ENCODE measurements around the gene DLL4. TPM values are rescaled to one million over a fixed set of nuclear protein-coding genes. Genes with fewer than 3 reads are reported as not detected.

The DLL4 gene
- total RNA-seq, 2 donors from 2014 or later: 0.20 to 0.64 TPM

DNA sequence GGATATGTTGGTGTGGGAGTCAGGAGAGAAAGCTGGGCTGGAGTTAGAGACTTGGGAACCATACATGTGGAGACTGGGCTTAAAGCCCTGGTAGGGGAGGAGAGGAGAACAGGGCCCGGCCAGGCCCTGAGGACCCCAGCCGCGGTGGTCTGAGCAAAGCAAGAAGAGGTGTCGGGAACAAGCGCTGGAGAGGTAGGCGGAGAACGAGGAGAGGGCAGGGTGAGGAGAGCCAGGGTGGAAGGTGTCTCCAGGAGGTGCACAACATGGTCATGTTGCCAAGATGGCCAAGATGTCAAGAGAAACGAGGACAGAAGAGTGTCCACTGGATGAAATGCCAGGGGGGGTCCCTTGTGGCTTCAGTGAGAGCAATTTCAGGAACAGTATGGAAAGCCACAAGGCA lies 29.6 kb downstream of the DLL4 start:
- H3K4me3 Mint-ChIP-seq: no peak overlapping the region
- Histone ChIP-seq H3K9me3 (ENCODE audit: control insufficient read depth, low read length) (no peaks in the 10 kb centered on the region), H3K9ac (ENCODE audit: extremely low read depth, low read length, poor library complexity, severe bottlenecking) (no peak overlapping the region), H3K27me3 (ENCODE audit: control insufficient read depth, insufficient read depth, low read length, poor library complexity, severe bottlenecking) (no peaks in the 10 kb centered on the region), H3K36me3 (ENCODE audit: control insufficient read depth, insufficient read depth, low read length) (no peaks in the 10 kb centered on the region), H3K4me1 (ENCODE audit: control insufficient read depth, insufficient read depth, low read length) (no peaks in the 10 kb centered on the region), H3K27ac (ENCODE audit: low read depth, low read length) (no peak overlapping the region), H3K4me3 (ENCODE audit: low read length) (no peak overlapping the region)
- no peak overlapping the region for H3K27ac Mint-ChIP-seq
- DNase-seq: no peak
- H3K27me3 Mint-ChIP-seq (ENCODE audit: insufficient read depth): peaks cover 22% of the 10 kb centered on the region
- WGBS, 2 experiments (ENCODE audit: insufficient coverage in 1 of 2, insufficient read length in 1 of 2): 94 to 100% methylated on average over 8 of the region's 8 CpGs
- peaks cover 2% of the 10 kb centered on the region for H3K36me3 Mint-ChIP-seq (ENCODE audit: low read depth)
- H3K4me1 Mint-ChIP-seq: peaks cover 16% of the 10 kb centered on the region
- H3K9me3 Mint-ChIP-seq: peaks cover 5% of the 10 kb centered on the region
- TF ChIP-seq, protein P1, sequence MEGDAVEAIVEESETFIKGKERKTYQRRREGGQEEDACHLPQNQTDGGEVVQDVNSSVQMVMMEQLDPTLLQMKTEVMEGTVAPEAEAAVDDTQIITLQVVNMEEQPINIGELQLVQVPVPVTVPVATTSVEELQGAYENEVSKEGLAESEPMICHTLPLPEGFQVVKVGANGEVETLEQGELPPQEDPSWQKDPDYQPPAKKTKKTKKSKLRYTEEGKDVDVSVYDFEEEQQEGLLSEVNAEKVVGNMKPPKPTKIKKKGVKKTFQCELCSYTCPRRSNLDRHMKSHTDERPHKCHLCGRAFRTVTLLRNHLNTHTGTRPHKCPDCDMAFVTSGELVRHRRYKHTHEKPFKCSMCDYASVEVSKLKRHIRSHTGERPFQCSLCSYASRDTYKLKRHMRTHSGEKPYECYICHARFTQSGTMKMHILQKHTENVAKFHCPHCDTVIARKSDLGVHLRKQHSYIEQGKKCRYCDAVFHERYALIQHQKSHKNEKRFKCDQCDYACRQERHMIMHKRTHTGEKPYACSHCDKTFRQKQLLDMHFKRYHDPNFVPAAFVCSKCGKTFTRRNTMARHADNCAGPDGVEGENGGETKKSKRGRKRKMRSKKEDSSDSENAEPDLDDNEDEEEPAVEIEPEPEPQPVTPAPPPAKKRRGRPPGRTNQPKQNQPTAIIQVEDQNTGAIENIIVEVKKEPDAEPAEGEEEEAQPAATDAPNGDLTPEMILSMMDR (conservative IDR thresholded peaks at IDR 0.05): no peak

- no peak overlapping the region for H3K4me3 ChIP-seq (ENCODE audit: low read length)
- H3K4me1 ChIP-seq (ENCODE audit: control insufficient read depth, insufficient read depth, low read length): no peaks in the 10 kb centered on the region
- WGBS, 2 experiments (ENCODE audit: insufficient coverage in 1 of 2, insufficient read length in 1 of 2): 74 to 83% methylated on average over 13 to 22 of the region's 22 CpGs
- Mint-ChIP-seq H3K27ac (peak overlapping the region; percentile 52), H3K9me3 (peaks cover 5% of the 10 kb centered on the region), H3K36me3 (ENCODE audit: low read depth) (peaks cover 2% of the 10 kb centered on the region), H3K4me1 (peaks cover 12% of the 10 kb centered on the region), H3K27me3 (ENCODE audit: insufficient read depth) (peaks cover 14% of the 10 kb centered on the region), H3K4me3 (no peak overlapping the region)
- H3K9ac ChIP-seq (ENCODE audit: extremely low read depth, low read length, poor library complexity, severe bottlenecking): no peak overlapping the region
- H3K27me3 ChIP-seq (ENCODE audit: control insufficient read depth, insufficient read depth, low read length, poor library complexity, severe bottlenecking): no peaks in the 10 kb centered on the region
- no peak overlapping the region for H3K27ac ChIP-seq (ENCODE audit: low read depth, low read length)
- H3K36me3 ChIP-seq (ENCODE audit: control insufficient read depth, insufficient read depth, low read length): no peaks in the 10 kb centered on the region
- H3K9me3 ChIP-seq (ENCODE audit: control insufficient read depth, low read length): no peaks in the 10 kb centered on the region
- TF ChIP-seq, protein P1 (conservative IDR thresholded peaks at IDR 0.05): no peak
- DNase-seq: no peak
These were observed 30.4 kb downstream of the DLL4 start for GRCh38 chr15:40959331-40960141.

GRCh38 chr15:40960151-40960885 lies 31.2 kb downstream of the DLL4 start:
- peaks cover 14% of the 10 kb centered on the region for H3K27me3 Mint-ChIP-seq (ENCODE audit: insufficient read depth)
- Histone ChIP-seq H3K4me1 (ENCODE audit: control insufficient read depth, insufficient read depth, low read length) (no peaks in the 10 kb centered on the region), H3K4me3 (ENCODE audit: low read length) (no peak overlapping the region), H3K9me3 (ENCODE audit: control insufficient read depth, low read length) (no peaks in the 10 kb centered on the region), H3K27ac (ENCODE audit: low read depth, low read length) (no peak overlapping the region), H3K27me3 (ENCODE audit: control insufficient read depth, insufficient read depth, low read length, poor library complexity, severe bottlenecking) (no peaks in the 10 kb centered on the region), H3K36me3 (ENCODE audit: control insufficient read depth, insufficient read depth, low read length) (no peaks in the 10 kb centered on the region), H3K9ac (ENCODE audit: extremely low read depth, low read length, poor library complexity, severe bottlenecking) (no peak overlapping the region)
- no peak overlapping the region for H3K4me3 Mint-ChIP-seq
- H3K36me3 Mint-ChIP-seq (ENCODE audit: low read depth): peaks cover 2% of the 10 kb centered on the region
- TF ChIP-seq, protein P1 (conservative IDR thresholded peaks at IDR 0.05): no peak
- DNase-seq: no peak
- H3K9me3 Mint-ChIP-seq: peaks cover 5% of the 10 kb centered on the region
- WGBS, 2 experiments (ENCODE audit: insufficient coverage in 1 of 2, insufficient read length in 1 of 2): 90 to 99% methylated on average over 15 to 16 of the region's 16 CpGs
- H3K27ac Mint-ChIP-seq: no peak overlapping the region
- H3K4me1 Mint-ChIP-seq: peaks cover 17% of the 10 kb centered on the region
